NCI-H524 treated with DMSO at 0.1 percent for 48 hours (cell line): ENCODE data around the gene CAMKMT.

Experiments
- DNase-seq: peaks from one replicate; lab custom pipeline; 2025; lab: John Stamatoyannopoulos, UW

CAMKMT gene

GRCh38 chr2:44598330-44599119, 236.8 kb downstream of the CAMKMT start:
- no peak for DNase-seq

DNA sequence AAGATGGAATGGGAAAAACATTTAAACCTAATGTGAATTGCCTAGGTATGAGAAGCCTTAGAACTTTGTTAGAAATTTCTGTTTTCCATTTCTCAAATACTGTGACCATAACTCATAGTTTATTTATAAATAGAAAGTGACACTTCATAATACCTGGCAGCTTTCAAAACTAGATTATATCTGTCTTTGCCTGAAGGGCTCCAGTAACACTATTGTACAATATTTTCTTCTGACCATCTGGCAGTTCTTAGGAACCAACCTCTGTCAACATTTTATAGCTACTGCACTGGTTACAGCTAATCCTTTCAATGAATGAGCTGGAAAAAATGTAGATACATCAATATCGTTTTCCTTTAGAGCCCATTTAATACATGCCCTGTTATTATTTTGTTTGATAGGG, 237.4 kb downstream of the CAMKMT start:
- peak; percentile 74 for DNase-seq

- no peak for DNase-seq
Measured at GRCh38 chr2:44602446-44602845, 240.7 kb downstream of the CAMKMT start.

DNA sequence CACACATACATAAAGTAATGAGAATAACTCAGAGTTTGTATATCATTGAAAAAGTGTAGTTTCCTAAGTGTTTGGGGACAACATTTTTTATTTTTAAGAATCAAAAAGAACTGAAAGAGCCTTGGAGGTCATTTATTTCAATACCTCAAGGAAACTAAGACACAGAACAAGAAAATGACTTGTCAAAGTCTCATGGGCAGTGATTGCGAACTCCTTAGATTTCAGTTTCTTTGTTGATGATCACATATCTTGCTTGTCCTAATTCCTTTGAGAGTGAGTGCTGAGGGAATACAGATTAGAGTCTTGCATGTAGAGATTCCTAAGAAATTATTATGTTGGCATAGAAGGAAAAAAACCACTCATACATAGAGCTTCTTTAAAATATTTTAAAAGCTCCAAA, 243.8 kb downstream of the CAMKMT start:
- DNase-seq: no peak

- no peak for DNase-seq
Measured at GRCh38 chr2:44612276-44612675, 250.5 kb downstream of the CAMKMT start.

DNA sequence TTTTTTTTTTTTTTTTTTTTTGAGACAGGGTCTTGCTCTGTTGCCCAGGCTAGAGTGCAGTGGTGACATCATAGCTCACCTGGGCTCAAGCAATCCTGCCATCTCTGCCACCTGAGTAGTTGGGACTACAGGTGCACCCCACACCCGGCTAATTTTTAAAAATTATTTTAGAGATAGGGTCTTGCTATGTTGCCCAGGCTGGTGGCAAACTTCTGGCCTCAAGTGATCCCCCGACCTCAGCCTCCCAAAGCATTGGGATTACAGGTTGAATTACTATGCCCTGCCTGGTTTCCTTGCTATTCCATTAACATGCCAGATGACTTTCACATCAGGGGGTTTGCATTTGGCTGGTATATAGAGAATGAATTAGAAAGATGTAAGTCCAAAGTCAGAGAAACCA, 253.2 kb downstream of the CAMKMT start:
- DNase-seq: no peak

GRCh38 chr2:44615950-44616518, 254.3 kb downstream of the CAMKMT start:
- DNase-seq: no peak

- DNase-seq: no peak
Measured at GRCh38 chr2:44616667-44617155, 255.0 kb downstream of the CAMKMT start.

DNA sequence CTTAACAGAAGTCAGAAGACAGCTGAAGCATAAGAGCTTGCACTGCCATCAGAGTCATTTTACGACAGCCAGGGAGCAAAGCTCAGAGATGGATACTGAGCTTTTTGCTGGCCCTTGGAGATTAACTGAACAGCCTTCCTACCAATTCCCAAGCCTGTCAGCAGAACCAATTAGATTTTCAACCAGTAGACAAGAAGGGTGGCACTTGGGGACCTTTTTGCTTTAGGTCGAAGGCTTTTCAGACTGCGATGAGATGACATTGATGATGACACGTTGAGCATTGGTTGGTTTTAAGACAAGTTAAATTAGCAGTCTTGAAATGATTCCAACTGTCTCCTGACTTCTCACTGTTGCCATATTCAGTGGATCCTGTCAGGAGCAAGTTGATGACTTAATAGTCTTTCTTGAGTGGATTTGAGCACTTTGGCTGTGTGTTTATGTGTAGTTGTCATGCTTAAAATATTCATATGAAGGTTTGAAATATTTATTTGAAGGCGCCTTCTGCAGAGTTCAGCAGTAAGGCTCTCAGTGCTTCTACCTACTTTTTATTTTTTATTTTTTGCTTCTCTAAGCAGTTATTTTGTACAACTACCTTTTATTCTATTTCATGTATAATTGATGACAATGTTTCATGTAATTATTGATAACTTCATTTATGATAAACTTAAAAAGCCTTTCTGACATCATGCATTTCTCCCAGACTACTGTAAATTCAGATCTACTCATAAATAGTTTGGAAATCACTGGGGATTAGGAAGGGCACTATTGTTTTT, 256.7 kb downstream of the CAMKMT start:
- no peak for DNase-seq

GRCh38 chr2:44620189-44620990, 258.6 kb downstream of the CAMKMT start:
- no peak for DNase-seq

- DNase-seq: no peak
Measured at GRCh38 chr2:44623622-44624351, 262.0 kb downstream of the CAMKMT start.

DNA sequence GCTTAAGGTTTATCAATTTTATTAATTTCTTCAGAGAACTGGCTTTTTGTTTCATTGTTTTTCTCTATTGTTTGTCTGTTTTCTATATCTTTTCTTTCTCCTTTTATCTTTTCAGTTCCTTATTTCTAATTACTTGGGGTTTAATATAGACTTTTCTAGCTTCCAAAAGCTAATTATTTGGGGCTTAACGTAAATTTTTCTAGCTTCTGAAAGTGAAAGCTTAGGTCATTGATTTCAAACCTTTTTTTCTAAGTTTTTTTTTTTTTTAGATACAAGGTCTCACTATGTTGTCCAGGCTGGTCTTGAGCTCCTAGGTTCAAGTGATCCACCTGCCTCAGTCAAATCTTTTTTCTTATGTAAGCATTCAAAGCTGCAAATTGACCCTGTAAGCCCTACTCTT, 266.6 kb downstream of the CAMKMT start:
- DNase-seq: no peak

DNA sequence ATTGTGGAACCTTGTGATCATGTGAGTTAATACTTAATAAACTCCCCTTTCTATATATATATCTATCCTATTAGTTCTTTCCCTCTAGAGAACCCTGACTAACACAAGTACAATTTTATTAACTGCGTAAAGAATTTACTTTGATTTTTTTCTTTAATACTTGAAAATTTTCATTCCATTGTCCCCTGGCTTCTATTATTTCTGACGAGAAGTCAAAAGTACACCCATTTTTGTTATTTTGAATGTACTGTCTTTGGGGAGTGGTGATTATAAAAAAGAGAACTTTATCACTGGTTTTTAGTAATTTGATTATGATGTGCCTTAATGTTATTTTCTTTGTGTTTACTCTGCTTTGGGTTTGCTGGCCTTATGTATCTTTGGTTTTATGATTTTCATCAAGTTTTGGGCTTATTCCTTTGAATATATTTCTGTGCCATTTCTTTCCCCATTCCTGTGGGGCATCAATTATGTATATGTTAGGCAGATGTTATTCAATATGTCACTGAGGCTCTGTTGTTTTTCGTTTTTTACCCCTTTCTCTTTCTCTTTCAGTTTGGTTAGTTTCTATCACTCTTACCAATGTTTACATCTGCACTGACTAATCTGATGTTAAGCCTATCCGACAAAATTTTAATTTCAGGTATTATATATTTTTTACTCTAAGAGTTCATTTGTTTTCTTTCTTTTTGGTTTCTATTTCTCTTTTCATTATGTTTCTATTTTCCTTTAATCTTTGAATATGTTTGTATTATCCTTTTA, 271.4 kb downstream of the CAMKMT start:
- no peak for DNase-seq

GRCh38 chr2:44635725-44636124, 274.0 kb downstream of the CAMKMT start:
- no peak for DNase-seq

DNA sequence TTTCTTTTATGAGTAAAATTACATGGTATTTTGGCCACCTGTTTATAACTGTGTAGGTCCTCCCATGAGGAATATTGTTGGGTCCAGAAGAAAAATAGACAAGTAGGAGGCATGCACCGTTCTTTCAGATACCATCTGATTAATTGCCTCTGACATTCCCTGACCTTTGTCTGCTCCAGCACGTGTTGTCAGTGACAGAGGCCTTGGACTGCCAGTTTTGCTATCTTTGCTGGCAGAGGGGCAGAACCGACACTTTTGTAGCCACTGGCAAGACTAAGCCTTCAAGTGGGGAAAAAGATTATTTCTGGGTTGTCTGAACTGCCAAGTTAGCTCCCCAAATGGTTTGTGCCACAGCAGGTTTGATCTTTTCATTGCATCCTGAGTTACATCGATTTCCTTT, 276.9 kb downstream of the CAMKMT start:
- DNase-seq: no peak

- DNase-seq: no peak
Measured at GRCh38 chr2:44639399-44639798, 277.7 kb downstream of the CAMKMT start.

- DNase-seq: peak; percentile 79
Measured at GRCh38 chr2:44642123-44642857, 280.5 kb downstream of the CAMKMT start.

GRCh38 chr2:44645937-44646336, 284.2 kb downstream of the CAMKMT start:
- no peak for DNase-seq

DNA sequence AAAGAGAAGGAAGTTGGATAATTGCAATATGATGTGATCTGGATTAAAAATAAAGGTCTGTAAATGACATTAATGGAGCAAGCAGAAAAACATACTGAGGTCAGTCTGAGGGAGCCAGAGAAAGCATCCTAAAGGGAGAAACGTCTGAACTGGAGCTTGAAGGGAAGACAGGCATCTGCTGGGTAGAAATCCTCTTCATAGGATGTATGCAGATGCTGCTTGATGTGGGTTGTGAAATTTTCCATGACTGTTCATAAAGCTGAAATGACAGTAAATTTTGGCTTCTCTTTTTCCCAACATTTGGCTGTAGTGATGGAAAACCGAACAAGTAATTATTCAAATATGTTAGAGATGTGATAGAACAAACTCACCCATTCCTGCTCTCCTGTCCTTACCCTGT, 287.6 kb downstream of the CAMKMT start:
- DNase-seq: no peak

GRCh38 chr2:44650796-44651195, 289.0 kb downstream of the CAMKMT start:
- DNase-seq: no peak
